Neural crest cell (in vitro differentiated cells): ENCODE results near the gene OSBPL7. TPM values are rescaled to one million over a fixed set of nuclear protein-coding genes. Genes with fewer than 3 reads are reported as not detected.

Source experiments
- DNase-seq: peaks from one replicate; pipeline ENCODE4 v3.0.0; 2021; ENCODE audit warnings: low read depth, mixed read lengths, low spot score
- H3K27ac Mint-ChIP-seq: one replicate; pipeline ENCODE4 v1.8.0; 2021; ENCODE audit warnings: mild to moderate bottlenecking, mixed read lengths; ENCODE audit not compliant: unreplicated experiment
- H3K27me3 Mint-ChIP-seq: 2 replicates; pipeline ENCODE4 v1.8.0; 2021; ENCODE audit warnings: low read depth, mild to moderate bottlenecking, mixed read lengths
- H3K36me3 Mint-ChIP-seq: 2 replicates; pipeline ENCODE4 v1.8.0; 2021; ENCODE audit warnings: low read depth, mild to moderate bottlenecking, mixed read lengths
- H3K4me1 Mint-ChIP-seq: 2 replicates; pipeline ENCODE4 v1.8.0; 2021; ENCODE audit warnings: mixed read lengths
- H3K4me3 Mint-ChIP-seq: one replicate; pipeline ENCODE4 v1.8.0; 2021; ENCODE audit warnings: mild to moderate bottlenecking, mixed read lengths
- H3K9me3 Mint-ChIP-seq: 2 replicates; pipeline ENCODE4 v1.8.0; 2021; ENCODE audit warnings: mixed read lengths
- CTCF ChIP-seq: fragments of 200-600 bp; sonication (generic); conservative IDR thresholded peaks from 2 replicates; pipeline ENCODE4 v1.5.0; 2021; ENCODE audit warnings: antibody characterized with exemption, mild to moderate bottlenecking
- total RNA-seq: library from RNA; stranded (reverse); gene quantifications from 2 replicates; pipeline ENCODE4 v1.2.1, GENCODE V29; 2021

The OSBPL7 gene
- total RNA-seq, 1 donor from 2014 or later: 14.3 TPM

GRCh38 chr17:47856830-47857229, 35.2 kb upstream of the OSBPL7 start:
- DNase-seq: no peak
- Mint-ChIP-seq H3K27me3 (peaks cover 84% of the 10 kb centered on the region), H3K4me1 (peaks cover 7% of the 10 kb centered on the region), H3K27ac (no peak overlapping the region), H3K9me3 (no peaks in the 10 kb centered on the region), H3K36me3 (no peaks in the 10 kb centered on the region), H3K4me3 (no peak overlapping the region)
- TF ChIP-seq CTCF: no peak

GRCh38 chr17:47855737-47856136, 34.1 kb upstream of the OSBPL7 start:
- H3K36me3 Mint-ChIP-seq: no peaks in the 10 kb centered on the region
- TF ChIP-seq CTCF: no peak
- H3K27me3 Mint-ChIP-seq: peaks cover 90% of the 10 kb centered on the region
- no peak overlapping the region for H3K27ac Mint-ChIP-seq
- H3K9me3 Mint-ChIP-seq: no peaks in the 10 kb centered on the region
- DNase-seq: no peak
- peaks cover 7% of the 10 kb centered on the region for H3K4me1 Mint-ChIP-seq
- H3K4me3 Mint-ChIP-seq: no peak overlapping the region

GRCh38 chr17:47853616-47854015, 32.0 kb upstream of the OSBPL7 start:
- Mint-ChIP-seq H3K9me3 (no peaks in the 10 kb centered on the region), H3K36me3 (no peaks in the 10 kb centered on the region), H3K27me3 (peaks cover 95% of the 10 kb centered on the region), H3K4me1 (peaks cover 11% of the 10 kb centered on the region), H3K4me3 (no peak overlapping the region), H3K27ac (no peak overlapping the region)
- no peak for TF ChIP-seq CTCF
- no peak for DNase-seq

GRCh38 chr17:47852113-47852949, 30.7 kb upstream of the OSBPL7 start:
- DNase-seq: no peak
- H3K36me3 Mint-ChIP-seq: no peaks in the 10 kb centered on the region
- H3K27me3 Mint-ChIP-seq: peaks cover 98% of the 10 kb centered on the region
- no peak for TF ChIP-seq CTCF
- peaks cover 11% of the 10 kb centered on the region for H3K4me1 Mint-ChIP-seq
- peak overlapping the region; percentile 31 for H3K4me3 Mint-ChIP-seq
- H3K9me3 Mint-ChIP-seq: no peaks in the 10 kb centered on the region
- no peak overlapping the region for H3K27ac Mint-ChIP-seq

- Mint-ChIP-seq H3K4me1 (peaks cover 15% of the 10 kb centered on the region), H3K9me3 (no peaks in the 10 kb centered on the region), H3K27ac (no peak overlapping the region), H3K27me3 (peaks cover 98% of the 10 kb centered on the region), H3K4me3 (peak overlapping the region; percentile 31), H3K36me3 (no peaks in the 10 kb centered on the region)
- no peak for TF ChIP-seq CTCF
- no peak for DNase-seq
These were observed 30.1 kb upstream of the OSBPL7 start for GRCh38 chr17:47851764-47852112.
